Panc1 (cell line): ENCODE measurements around the gene CD207. TPM values are rescaled to one million over a fixed set of nuclear protein-coding genes. Genes with fewer than 3 reads are reported as not detected.

Experiments
- ATAC-seq: fragments of 200-7000 bp; cut with Tn5 transposase; 2 replicates; pipeline ENCODE4 v1.9.1; 2020; ENCODE audit warnings: mild to moderate bottlenecking, moderate library complexity
- BruUV-seq: library from RNA; stranded (reverse); fragments of 400-500 nt; replicated peaks from 2 replicates; lab custom pipeline; 2021; lab: Mats Ljungman, UMichigan
- CTCF ChIA-PET: fragments of 300-600 bp; sonication (Branson Sonifier 250); formaldehyde crosslinking; loops from one replicate; lab custom pipeline; 2022; ENCODE audit warnings: antibody characterized with exemption; lab: Charles Lee
- POLR2A ChIA-PET: fragments of 300-600 bp; sonication (Branson Sonifier 250); formaldehyde crosslinking; loops from one replicate; lab custom pipeline; 2022; ENCODE audit warnings: antibody characterized with exemption; lab: Charles Lee
- DNase-seq: peaks from one replicate; pipeline ENCODE4 v3.0.0-alpha.2; 2010; ENCODE audit warnings: low read depth, low spot score
- H3K27ac ChIP-seq: 2 replicates; pipeline ENCODE4 v1.5.1; 2011; ENCODE audit warnings: mild to moderate bottlenecking, low read length, inconsistent platforms
- H3K27me3 ChIP-seq: fragments of 200-500 bp; sonication (Bioruptor generic); 2 replicates; pipeline ENCODE4 v1.6.0; 2014; ENCODE audit warnings: low read length, inconsistent platforms; ENCODE audit not compliant: control insufficient read depth, insufficient read depth
- H3K36me3 ChIP-seq: fragments of 200-500 bp; sonication (Bioruptor generic); 2 replicates; pipeline ENCODE4 v1.5.1; 2014; ENCODE audit warnings: inconsistent platforms, mild to moderate bottlenecking, low read length, moderate library complexity; ENCODE audit not compliant: control insufficient read depth, insufficient read depth
- H3K4me1 ChIP-seq: 2 replicates; pipeline ENCODE4 v1.5.1; 2011; ENCODE audit warnings: inconsistent platforms, mild to moderate bottlenecking, low read length, moderate library complexity; ENCODE audit not compliant: control insufficient read depth, insufficient read depth
- H3K4me3 ChIP-seq, 2 experiments: 2 replicates each; pipeline ENCODE4 v1.5.1; 2011 to 2012; ENCODE audit warnings: low read depth in 2 of 2, low read length in 2 of 2, mild to moderate bottlenecking in 2 of 2, inconsistent platforms in 1 of 2, moderate library complexity in 1 of 2
- H3K9me3 ChIP-seq: fragments of 200-500 bp; sonication (Bioruptor generic); 2 replicates; pipeline ENCODE4 v1.5.1; 2014; ENCODE audit warnings: low read depth, mild to moderate bottlenecking, inconsistent platforms, low read length, moderate library complexity; ENCODE audit not compliant: control insufficient read depth, insufficient read depth
- CTCF ChIP-seq: fragments of 450-650 bp; IDR thresholded peaks from 2 replicates; pipeline ENCODE4 v1.5.1; 2017; ENCODE audit warnings: mild to moderate bottlenecking
- POLR2AphosphoS5 ChIP-seq: IDR thresholded peaks from 2 replicates; pipeline ENCODE4 v1.6.1; 2012; ENCODE audit warnings: mild to moderate bottlenecking, low read depth, low read length, moderate library complexity
- REST ChIP-seq, 2 experiments: IDR thresholded peaks; 2 replicates each; pipeline ENCODE4 v1.6.1; 2011 to 2012; ENCODE audit warnings: low read depth in 2 of 2, control low read depth in 1 of 2, low read length in 1 of 2, mild to moderate bottlenecking in 1 of 2, moderate library complexity in 1 of 2; ENCODE audit not compliant: insufficient read depth in 1 of 2
- SIN3A ChIP-seq: IDR thresholded peaks from 2 replicates; pipeline ENCODE4 v1.6.1; 2012; ENCODE audit warnings: low read depth, mild to moderate bottlenecking, low read length, moderate library complexity, borderline replicate concordance; ENCODE audit not compliant: insufficient read depth
- TCF7L2 ChIP-seq: IDR thresholded peaks from 2 replicates; pipeline ENCODE4 v1.6.1; 2011; ENCODE audit warnings: mild to moderate bottlenecking, low read depth, low read length, inconsistent platforms
- in situ Hi-C: cut with HindIII; loops from 2 replicates; pipeline ENCODE4 v1.10.0; 2016; ENCODE audit warnings: low sequenced_read_pairs, low pct_unique_long_range_greater_than_20kb
- intact Hi-C: fragments of 100-400 bp; cut with micrococcal nuclease; formaldehyde crosslinking; loops from one replicate; pipeline ENCODE4 v1.10.0; 2022; ENCODE audit not compliant: unreplicated experiment
- total RNA-seq: library from RNA; stranded (reverse); gene quantifications from one replicate; pipeline ENCODE4 v1.2.1, GENCODE V29; 2021; ENCODE audit not compliant: unreplicated experiment

Gene CD207
- total RNA-seq, 1 experiment from 2014 or later = not detected

GRCh38 chr2:70807102-70807827, 28.4 kb downstream of the CD207 start:
- Histone ChIP-seq H3K27ac (no peak overlapping the region), H3K36me3 (no peaks in the 10 kb centered on the region), H3K27me3 (peaks cover 9% of the 10 kb centered on the region; the same call in 1 of the 2 replicates), H3K4me1 (no peaks in the 10 kb centered on the region), H3K4me3 (no peak overlapping the region), H3K9me3 (no peaks in the 10 kb centered on the region)
- ChIA-PET POLR2A (no interaction called here), CTCF (no interaction called here)
- DNase-seq (no peak), ATAC-seq (no peak)
- in situ Hi-C loops (no loop called here), intact Hi-C loops (no loop called here)
- TF ChIP-seq TCF7L2 = no peak
- TF ChIP-seq REST (IDR thresholded peaks at IDR 0.05; ENCODE audit: insufficient read depth in 1 of 2, low read depth in 2 of 2, low read length in 1 of 2) = no peak
- no peak for TF ChIP-seq SIN3A
- TF ChIP-seq CTCF = no peak
- TF ChIP-seq POLR2AphosphoS5 = no peak
- BruUV-seq = no TSS peak

- POLR2A ChIA-PET = no interaction called here
- ATAC-seq (no peak), DNase-seq (no peak)
- intact Hi-C loops (no loop called here), in situ Hi-C loops (no loop called here)
- Histone ChIP-seq H3K36me3 (no peaks in the 10 kb centered on the region), H3K9me3 (no peaks in the 10 kb centered on the region), H3K27ac (no peak overlapping the region), H3K4me3 (no peak overlapping the region), H3K4me1 (no peaks in the 10 kb centered on the region), H3K27me3 (peaks cover 9% of the 10 kb centered on the region; the same call in 1 of the 2 replicates)
- TF ChIP-seq REST (IDR thresholded peaks at IDR 0.05; ENCODE audit: insufficient read depth in 1 of 2, low read depth in 2 of 2, low read length in 1 of 2) (no peak), TCF7L2 (no peak), SIN3A (no peak), CTCF (no peak), POLR2AphosphoS5 (no peak)
- CTCF ChIA-PET = no interaction called here
- BruUV-seq = no TSS peak
Measured at GRCh38 chr2:70806620-70807019, 29.0 kb downstream of the CD207 start.
